ENCODE results near the gene NFE2L2.
"Not testable (repeated sequence)": the region's sequence is repeated elsewhere in the genome, so short reads cannot be mapped to it uniquely, and the experiment has no call there.

NFE2L2 gene

GRCh38 chr2:177264693-177265587, at the start of gene NFE2L2:
Gene NFE2L2 (minus strand): TSS chr2:177264727. CDS start chr2:177264576, 151 bp downstream.
- DNase-seq (ENCODE audit: low read depth) = peak; percentile 60

GRCh38 chr2:177314194-177314593, 49.7 kb upstream of the NFE2L2 start:
- no peak for DNase-seq (ENCODE audit: low read depth)

GRCh38 chr2:177313162-177313781, 48.7 kb upstream of the NFE2L2 start:
- DNase-seq (ENCODE audit: low read depth) = no peak

- no peak for DNase-seq (ENCODE audit: low read depth)
Observed at GRCh38 chr2:177312562-177312961, 48.0 kb upstream of the NFE2L2 start.

- DNase-seq (ENCODE audit: low read depth) = not testable (repeated sequence)
Observed at GRCh38 chr2:177309672-177310309, 45.3 kb upstream of the NFE2L2 start.

GRCh38 chr2:177306550-177306949, 42.0 kb upstream of the NFE2L2 start:
- no peak for DNase-seq (ENCODE audit: low read depth)

- no peak for DNase-seq (ENCODE audit: low read depth)
Observed at GRCh38 chr2:177303939-177304338, 39.4 kb upstream of the NFE2L2 start.

GRCh38 chr2:177302552-177302951, 38.0 kb upstream of the NFE2L2 start:
- no peak for DNase-seq (ENCODE audit: low read depth)

GRCh38 chr2:177298191-177298590, 33.7 kb upstream of the NFE2L2 start:
- no peak for DNase-seq (ENCODE audit: low read depth)

GRCh38 chr2:177296040-177296439, 31.5 kb upstream of the NFE2L2 start:
- DNase-seq (ENCODE audit: low read depth) = peak; percentile 22

GRCh38 chr2:177295484-177295883, 31.0 kb upstream of the NFE2L2 start:
- DNase-seq (ENCODE audit: low read depth) = peak; percentile 19

GRCh38 chr2:177291701-177292100, 27.2 kb upstream of the NFE2L2 start:
- no peak for DNase-seq (ENCODE audit: low read depth)

GRCh38 chr2:177289824-177290628, 25.5 kb upstream of the NFE2L2 start:
- no peak for DNase-seq (ENCODE audit: low read depth)

- DNase-seq (ENCODE audit: low read depth) = no peak
Observed at GRCh38 chr2:177287814-177288213, 23.3 kb upstream of the NFE2L2 start.

GRCh38 chr2:177285892-177286715, 21.6 kb upstream of the NFE2L2 start:
- no peak for DNase-seq (ENCODE audit: low read depth)

GRCh38 chr2:177284531-177284930, 20.0 kb upstream of the NFE2L2 start:
- DNase-seq (ENCODE audit: low read depth) = no peak

- DNase-seq (ENCODE audit: low read depth) = no peak
Observed at GRCh38 chr2:177283906-177284305, 19.4 kb upstream of the NFE2L2 start.

- DNase-seq (ENCODE audit: low read depth) = no peak
Observed at GRCh38 chr2:177282787-177283572, 18.5 kb upstream of the NFE2L2 start.

GRCh38 chr2:177282181-177282641, 17.7 kb upstream of the NFE2L2 start:
- no peak for DNase-seq (ENCODE audit: low read depth)
